ENCODE measurements around the gene KLHL8. TPM values are rescaled to one million over a fixed set of nuclear protein-coding genes. Genes with fewer than 3 reads are reported as not detected.

The KLHL8 gene
- polyA plus RNA-seq, 1 donor from 2014 or later = 15.0 TPM

- Histone ChIP-seq H3K27ac (ENCODE audit: low read length) (no peak overlapping the region), H3K9me3 (ENCODE audit: low read length) (no peaks in the 10 kb centered on the region), H3K4me2 (ENCODE audit: low read length) (no peak overlapping the region), H4K20me1 (ENCODE audit: insufficient read depth) (no peaks in the 10 kb centered on the region), H3K9ac (ENCODE audit: low read length) (no peak overlapping the region), H3K79me2 (replicated peaks; ENCODE audit: insufficient read depth, low read length) (no peaks in the 10 kb centered on the region), H3K36me3 (ENCODE audit: insufficient read depth, low read length) (no peaks in the 10 kb centered on the region), H3K27me3 (ENCODE audit: insufficient read depth, low read depth, low read length) (no peaks in the 10 kb centered on the region), H2AFZ (ENCODE audit: low read depth, low read length) (no peak overlapping the region), H3K4me3 (ENCODE audit: low read length) (no peak overlapping the region), H3K9me2 (ENCODE audit: insufficient read depth, low read length) (no peaks in the 10 kb centered on the region), H3F3A (ENCODE audit: insufficient read depth, low read length, poor library complexity, severe bottlenecking) (no peaks in the 10 kb centered on the region)
- TF ChIP-seq MXI1 (conservative IDR thresholded peaks at IDR 0.05; ENCODE audit: poor library complexity, severe bottlenecking) = no peak
- TF ChIP-seq, protein P1, sequence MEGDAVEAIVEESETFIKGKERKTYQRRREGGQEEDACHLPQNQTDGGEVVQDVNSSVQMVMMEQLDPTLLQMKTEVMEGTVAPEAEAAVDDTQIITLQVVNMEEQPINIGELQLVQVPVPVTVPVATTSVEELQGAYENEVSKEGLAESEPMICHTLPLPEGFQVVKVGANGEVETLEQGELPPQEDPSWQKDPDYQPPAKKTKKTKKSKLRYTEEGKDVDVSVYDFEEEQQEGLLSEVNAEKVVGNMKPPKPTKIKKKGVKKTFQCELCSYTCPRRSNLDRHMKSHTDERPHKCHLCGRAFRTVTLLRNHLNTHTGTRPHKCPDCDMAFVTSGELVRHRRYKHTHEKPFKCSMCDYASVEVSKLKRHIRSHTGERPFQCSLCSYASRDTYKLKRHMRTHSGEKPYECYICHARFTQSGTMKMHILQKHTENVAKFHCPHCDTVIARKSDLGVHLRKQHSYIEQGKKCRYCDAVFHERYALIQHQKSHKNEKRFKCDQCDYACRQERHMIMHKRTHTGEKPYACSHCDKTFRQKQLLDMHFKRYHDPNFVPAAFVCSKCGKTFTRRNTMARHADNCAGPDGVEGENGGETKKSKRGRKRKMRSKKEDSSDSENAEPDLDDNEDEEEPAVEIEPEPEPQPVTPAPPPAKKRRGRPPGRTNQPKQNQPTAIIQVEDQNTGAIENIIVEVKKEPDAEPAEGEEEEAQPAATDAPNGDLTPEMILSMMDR (IDR thresholded peaks at IDR 0.05; ENCODE audit: poor library complexity, severe bottlenecking) = no peak
- no peak for TF ChIP-seq POLR2AphosphoS5 (IDR thresholded peaks at IDR 0.05)
- no peak for TF ChIP-seq RAD21 (conservative IDR thresholded peaks at IDR 0.05)
- no peak for TF ChIP-seq SMC3 (conservative IDR thresholded peaks at IDR 0.05; ENCODE audit: poor library complexity)
- TF ChIP-seq EZH2 (IDR thresholded peaks at IDR 0.05; ENCODE audit: borderline replicate concordance, insufficient read depth, low read length, poor library complexity, severe bottlenecking) = no peak
- TF ChIP-seq TAF1 (IDR thresholded peaks at IDR 0.05; ENCODE audit: low read depth) = no peak
- no peak for TF ChIP-seq EP300 (conservative IDR thresholded peaks at IDR 0.05; ENCODE audit: poor library complexity, severe bottlenecking)
- TF ChIP-seq, protein P2, sequence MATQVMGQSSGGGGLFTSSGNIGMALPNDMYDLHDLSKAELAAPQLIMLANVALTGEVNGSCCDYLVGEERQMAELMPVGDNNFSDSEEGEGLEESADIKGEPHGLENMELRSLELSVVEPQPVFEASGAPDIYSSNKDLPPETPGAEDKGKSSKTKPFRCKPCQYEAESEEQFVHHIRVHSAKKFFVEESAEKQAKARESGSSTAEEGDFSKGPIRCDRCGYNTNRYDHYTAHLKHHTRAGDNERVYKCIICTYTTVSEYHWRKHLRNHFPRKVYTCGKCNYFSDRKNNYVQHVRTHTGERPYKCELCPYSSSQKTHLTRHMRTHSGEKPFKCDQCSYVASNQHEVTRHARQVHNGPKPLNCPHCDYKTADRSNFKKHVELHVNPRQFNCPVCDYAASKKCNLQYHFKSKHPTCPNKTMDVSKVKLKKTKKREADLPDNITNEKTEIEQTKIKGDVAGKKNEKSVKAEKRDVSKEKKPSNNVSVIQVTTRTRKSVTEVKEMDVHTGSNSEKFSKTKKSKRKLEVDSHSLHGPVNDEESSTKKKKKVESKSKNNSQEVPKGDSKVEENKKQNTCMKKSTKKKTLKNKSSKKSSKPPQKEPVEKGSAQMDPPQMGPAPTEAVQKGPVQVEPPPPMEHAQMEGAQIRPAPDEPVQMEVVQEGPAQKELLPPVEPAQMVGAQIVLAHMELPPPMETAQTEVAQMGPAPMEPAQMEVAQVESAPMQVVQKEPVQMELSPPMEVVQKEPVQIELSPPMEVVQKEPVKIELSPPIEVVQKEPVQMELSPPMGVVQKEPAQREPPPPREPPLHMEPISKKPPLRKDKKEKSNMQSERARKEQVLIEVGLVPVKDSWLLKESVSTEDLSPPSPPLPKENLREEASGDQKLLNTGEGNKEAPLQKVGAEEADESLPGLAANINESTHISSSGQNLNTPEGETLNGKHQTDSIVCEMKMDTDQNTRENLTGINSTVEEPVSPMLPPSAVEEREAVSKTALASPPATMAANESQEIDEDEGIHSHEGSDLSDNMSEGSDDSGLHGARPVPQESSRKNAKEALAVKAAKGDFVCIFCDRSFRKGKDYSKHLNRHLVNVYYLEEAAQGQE (IDR thresholded peaks at IDR 0.05; ENCODE audit: borderline replicate concordance) = no peak
Observed at GRCh38 chr4:87152310-87153041, 67.9 kb downstream of the KLHL8 start.

DNA sequence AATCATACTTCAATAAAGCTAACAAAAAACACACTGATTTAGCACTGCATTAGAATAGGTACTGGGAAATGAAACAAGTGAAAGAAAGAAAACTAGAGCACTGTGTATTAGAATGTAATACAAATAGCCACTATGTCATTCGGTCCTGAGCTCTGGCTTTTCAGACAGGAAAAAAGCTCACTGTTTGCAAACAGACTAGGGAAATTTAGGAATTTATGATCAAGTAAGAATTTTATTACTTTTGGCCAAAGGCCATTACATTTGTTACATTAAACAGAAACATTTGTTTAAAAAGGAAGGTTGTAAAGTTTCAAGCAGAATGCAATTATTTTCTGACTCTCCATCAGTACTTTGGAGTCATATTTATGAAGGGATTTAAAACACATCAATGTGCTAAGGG lies 68.7 kb downstream of the KLHL8 start:
- no peak overlapping the region for H3K4me2 ChIP-seq (ENCODE audit: low read length)
- H4K20me1 ChIP-seq (ENCODE audit: insufficient read depth) = no peaks in the 10 kb centered on the region
- no peaks in the 10 kb centered on the region for H3K9me2 ChIP-seq (ENCODE audit: insufficient read depth, low read length)
- H3K9me3 ChIP-seq (ENCODE audit: low read length) = no peaks in the 10 kb centered on the region
- no peak overlapping the region for H3K9ac ChIP-seq (ENCODE audit: low read length)
- H3K27me3 ChIP-seq (ENCODE audit: insufficient read depth, low read depth, low read length) = no peaks in the 10 kb centered on the region
- H3K79me2 ChIP-seq (replicated peaks; ENCODE audit: insufficient read depth, low read length) = no peaks in the 10 kb centered on the region
- H2AFZ ChIP-seq (ENCODE audit: low read depth, low read length) = no peak overlapping the region
- no peaks in the 10 kb centered on the region for H3F3A ChIP-seq (ENCODE audit: insufficient read depth, low read length, poor library complexity, severe bottlenecking)
- H3K36me3 ChIP-seq (ENCODE audit: insufficient read depth, low read length) = no peaks in the 10 kb centered on the region
- TF ChIP-seq SMC3 (conservative IDR thresholded peaks at IDR 0.05; ENCODE audit: poor library complexity) = no peak
- TF ChIP-seq, protein P1 (IDR thresholded peaks at IDR 0.05; ENCODE audit: poor library complexity, severe bottlenecking) = no peak
- TF ChIP-seq, protein P2 (IDR thresholded peaks at IDR 0.05; ENCODE audit: borderline replicate concordance) = no peak
- no peak for TF ChIP-seq MXI1 (conservative IDR thresholded peaks at IDR 0.05; ENCODE audit: poor library complexity, severe bottlenecking)
- no peak for TF ChIP-seq POLR2AphosphoS5 (IDR thresholded peaks at IDR 0.05)
- TF ChIP-seq TAF1 (IDR thresholded peaks at IDR 0.05; ENCODE audit: low read depth) = no peak
- no peak for TF ChIP-seq EZH2 (IDR thresholded peaks at IDR 0.05; ENCODE audit: borderline replicate concordance, insufficient read depth, low read length, poor library complexity, severe bottlenecking)
- no peak for TF ChIP-seq EP300 (conservative IDR thresholded peaks at IDR 0.05; ENCODE audit: poor library complexity, severe bottlenecking)
- TF ChIP-seq RAD21 (conservative IDR thresholded peaks at IDR 0.05) = no peak
- no peak overlapping the region for H3K27ac ChIP-seq (ENCODE audit: low read length)
- no peak overlapping the region for H3K4me3 ChIP-seq (ENCODE audit: low read length)

Measured in neural cell (in vitro differentiated cells).